AG04449 (cell line): ENCODE data around the gene CTCFL.

Experiments
- CTCF ChIA-PET: fragments of 350-600 bp; formaldehyde crosslinking; extraction: SDS; loops from one replicate; lab custom pipeline; 2021; ENCODE audit warnings: antibody characterized with exemption; lab: Yijun Ruan, JAX
- POLR2A ChIA-PET: fragments of 400-600, 350-600 bp; formaldehyde crosslinking; extraction: SDS; loops from one replicate; lab custom pipeline; 2020; ENCODE audit warnings: antibody characterized with exemption, inconsistent platforms; lab: Yijun Ruan, JAX
- DNase-seq: peaks from one replicate; pipeline ENCODE4 v3.0.0-alpha.2; 2010; ENCODE audit warnings: low read depth, low spot score
- H3K4me3 ChIP-seq: 2 replicates; pipeline ENCODE4 v1.5.1; 2011; ENCODE audit warnings: low read depth, mild to moderate bottlenecking, control low read depth, low read length
- TF ChIP-seq, protein P1 (sequence below): IDR thresholded peaks from one replicate; pipeline ENCODE4 v1.5.1; 2011; ENCODE audit warnings: mild to moderate bottlenecking, moderate library complexity, low read length, control low read depth, inconsistent platforms; ENCODE audit not compliant: insufficient read depth; ENCODE audit errors: missing control alignments

CTCFL gene

DNA sequence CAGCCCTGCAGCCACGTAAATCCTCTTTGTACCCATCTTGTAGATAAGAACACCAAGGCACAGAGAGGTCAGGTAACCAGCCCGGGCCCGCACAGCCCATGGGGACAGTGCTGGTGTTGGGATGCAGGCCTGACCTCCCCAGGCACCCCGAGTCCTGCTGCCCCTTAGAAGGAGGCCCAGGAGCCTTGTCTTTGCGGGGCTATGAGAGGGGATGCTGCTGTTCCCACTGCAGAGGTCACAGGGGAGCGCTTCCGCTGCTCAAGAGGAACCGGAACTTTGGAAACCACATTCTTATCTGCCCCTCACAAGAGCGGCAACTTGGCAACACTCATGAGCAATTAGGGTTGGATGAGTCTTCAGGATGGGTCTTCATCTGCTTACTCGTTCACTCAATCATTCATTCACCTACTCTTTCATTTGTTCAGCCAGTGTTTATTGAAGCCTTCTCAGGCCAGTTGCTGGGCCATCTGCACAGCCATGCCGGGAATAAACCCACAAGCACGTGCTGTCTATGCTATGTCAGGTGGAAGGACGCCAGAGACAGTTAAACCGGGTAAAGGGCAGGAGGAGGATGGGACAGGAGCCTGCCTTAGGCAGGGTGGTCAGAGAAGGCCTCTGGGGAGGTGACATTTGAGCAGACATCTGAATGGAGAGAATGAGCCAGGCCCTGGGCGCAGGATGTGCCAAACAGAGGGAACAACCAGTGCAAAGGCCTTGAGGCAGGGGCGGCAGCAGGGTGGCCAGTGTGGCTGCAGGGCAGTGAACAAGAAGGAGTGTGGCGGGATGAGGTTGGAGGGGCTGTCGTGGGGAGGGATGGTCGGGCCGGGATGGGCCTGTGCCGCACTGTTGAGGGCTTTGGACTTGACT is 72.9 kb downstream of the CTCFL start:
- no peak for DNase-seq
- ChIA-PET POLR2A (no interaction called here), CTCF (no interaction called here)
- TF ChIP-seq, protein P1, sequence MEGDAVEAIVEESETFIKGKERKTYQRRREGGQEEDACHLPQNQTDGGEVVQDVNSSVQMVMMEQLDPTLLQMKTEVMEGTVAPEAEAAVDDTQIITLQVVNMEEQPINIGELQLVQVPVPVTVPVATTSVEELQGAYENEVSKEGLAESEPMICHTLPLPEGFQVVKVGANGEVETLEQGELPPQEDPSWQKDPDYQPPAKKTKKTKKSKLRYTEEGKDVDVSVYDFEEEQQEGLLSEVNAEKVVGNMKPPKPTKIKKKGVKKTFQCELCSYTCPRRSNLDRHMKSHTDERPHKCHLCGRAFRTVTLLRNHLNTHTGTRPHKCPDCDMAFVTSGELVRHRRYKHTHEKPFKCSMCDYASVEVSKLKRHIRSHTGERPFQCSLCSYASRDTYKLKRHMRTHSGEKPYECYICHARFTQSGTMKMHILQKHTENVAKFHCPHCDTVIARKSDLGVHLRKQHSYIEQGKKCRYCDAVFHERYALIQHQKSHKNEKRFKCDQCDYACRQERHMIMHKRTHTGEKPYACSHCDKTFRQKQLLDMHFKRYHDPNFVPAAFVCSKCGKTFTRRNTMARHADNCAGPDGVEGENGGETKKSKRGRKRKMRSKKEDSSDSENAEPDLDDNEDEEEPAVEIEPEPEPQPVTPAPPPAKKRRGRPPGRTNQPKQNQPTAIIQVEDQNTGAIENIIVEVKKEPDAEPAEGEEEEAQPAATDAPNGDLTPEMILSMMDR = no peak
- no peak overlapping the region for H3K4me3 ChIP-seq

DNA sequence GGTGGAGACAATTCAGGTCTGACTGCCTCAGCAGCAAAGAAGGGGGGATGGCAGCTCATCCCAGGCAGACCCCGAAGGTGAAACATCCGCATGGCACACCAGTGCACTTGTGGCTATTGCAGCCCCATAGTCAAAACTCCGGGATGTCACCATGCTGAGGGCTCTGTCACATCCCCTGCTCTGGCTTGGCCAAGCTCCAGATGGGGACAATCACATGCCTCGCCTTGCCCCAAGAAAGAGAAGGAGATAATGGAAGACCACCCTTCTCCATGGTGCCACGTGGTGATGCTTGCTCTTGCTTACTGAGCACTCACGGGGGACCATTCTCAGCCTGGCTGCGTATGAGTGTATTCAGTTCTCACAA is 73.5 kb downstream of the CTCFL start:
- POLR2A ChIA-PET = no interaction called here
- CTCF ChIA-PET = no interaction called here
- H3K4me3 ChIP-seq = no peak overlapping the region
- DNase-seq = no peak
- TF ChIP-seq, protein P1 = no peak

GRCh38 chr20:57450931-57451330 is 74.0 kb downstream of the CTCFL start:
- DNase-seq = no peak
- TF ChIP-seq, protein P1 = no peak
- H3K4me3 ChIP-seq = no peak overlapping the region
- POLR2A ChIA-PET = no interaction called here
- CTCF ChIA-PET = no interaction called here

GRCh38 chr20:57450419-57450818 is 74.5 kb downstream of the CTCFL start:
- no peak overlapping the region for H3K4me3 ChIP-seq
- DNase-seq = no peak
- ChIA-PET CTCF (no interaction called here), POLR2A (no interaction called here)
- TF ChIP-seq, protein P1 = no peak

GRCh38 chr20:57449398-57450354 is 75.3 kb downstream of the CTCFL start:
- DNase-seq = no peak
- H3K4me3 ChIP-seq = no peak overlapping the region
- CTCF ChIA-PET = no interaction called here
- POLR2A ChIA-PET = no interaction called here
- TF ChIP-seq, protein P1 = no peak

DNA sequence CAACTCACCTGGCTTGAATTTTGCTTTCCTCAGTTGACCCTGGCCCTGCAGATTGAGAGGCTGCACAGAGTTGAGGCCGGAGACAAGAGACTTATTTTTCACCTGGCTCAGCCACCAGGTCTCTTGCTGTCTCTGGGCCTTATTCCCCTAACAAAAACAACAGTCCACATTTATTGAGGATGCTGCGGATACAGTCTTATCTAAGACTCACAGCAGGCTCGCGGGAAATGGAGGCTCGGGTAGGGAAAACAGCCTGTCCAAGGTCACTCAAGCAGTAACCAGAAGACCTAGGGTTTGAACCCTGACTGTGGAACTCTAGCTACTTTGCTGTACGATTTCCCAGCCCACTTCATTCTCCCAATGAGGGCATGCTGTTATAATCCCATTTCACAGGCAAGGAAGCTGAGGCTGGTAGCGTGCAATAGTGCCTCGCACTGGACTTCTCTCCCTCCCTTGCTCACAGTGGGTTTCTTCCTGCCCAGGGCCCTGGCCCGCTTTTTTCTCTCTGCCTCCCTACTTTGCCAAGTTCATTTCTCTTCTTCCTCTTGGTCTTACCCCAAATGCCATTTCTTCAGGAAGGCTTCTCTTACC is 76.1 kb downstream of the CTCFL start:
- no peak overlapping the region for H3K4me3 ChIP-seq
- POLR2A ChIA-PET = no interaction called here
- TF ChIP-seq, protein P1 = no peak
- CTCF ChIA-PET = no interaction called here
- DNase-seq = no peak
